HG02970 (cell line): ENCODE measurements around the gene PSMB7.

Source experiments
- ATAC-seq: cut with Tn5 transposase; IDR thresholded peaks from one replicate; pipeline ENCODE4 v1.9.1; 2021; ENCODE audit warnings: mild to moderate bottlenecking, moderate library complexity, moderate number of reproducible peaks; ENCODE audit not compliant: unreplicated experiment, low FRiP score

The PSMB7 gene

DNA sequence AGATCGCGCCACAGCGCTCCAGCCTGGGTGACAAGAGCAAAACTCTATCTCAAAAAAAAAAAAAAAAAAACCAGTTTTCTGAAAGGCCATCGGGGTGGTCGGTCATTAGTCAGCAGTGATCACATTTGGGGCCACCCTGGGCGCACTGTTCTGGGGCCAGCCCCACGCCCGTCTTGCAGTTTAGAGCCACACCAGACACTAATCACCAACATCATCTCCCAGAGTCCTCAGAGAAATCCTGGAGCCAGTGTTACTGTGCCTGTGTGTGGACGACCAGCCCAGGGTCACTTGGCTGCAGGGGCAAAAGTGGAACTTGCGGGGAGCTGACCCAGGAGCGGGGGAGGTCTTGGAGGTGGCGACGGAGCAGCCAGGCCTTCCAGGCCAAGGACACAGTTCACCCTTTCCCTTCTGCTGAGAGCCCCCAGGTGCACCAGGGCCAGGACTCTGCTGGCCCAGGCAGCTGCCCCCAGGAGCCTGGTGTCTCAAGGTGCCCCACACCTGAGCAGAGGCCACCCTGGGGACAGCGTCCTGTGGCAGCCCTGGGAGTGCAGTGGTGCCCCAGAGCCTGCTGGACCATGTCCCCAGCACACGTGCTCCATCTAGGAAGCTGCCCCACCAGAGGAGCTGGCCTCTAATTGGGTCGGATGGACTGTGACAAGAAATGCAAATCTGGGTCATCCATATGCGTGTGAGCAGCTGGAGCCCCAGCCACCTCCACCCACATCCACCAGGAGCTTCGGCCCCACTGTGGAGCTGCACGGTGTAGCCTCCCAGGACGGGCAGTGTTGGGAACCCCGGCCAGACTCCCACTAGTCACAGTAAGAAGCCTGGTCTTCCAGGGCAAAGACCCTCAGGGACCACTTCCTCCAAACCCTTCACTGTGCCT is 106.4 kb downstream of the PSMB7 start:
- no peak for ATAC-seq

DNA sequence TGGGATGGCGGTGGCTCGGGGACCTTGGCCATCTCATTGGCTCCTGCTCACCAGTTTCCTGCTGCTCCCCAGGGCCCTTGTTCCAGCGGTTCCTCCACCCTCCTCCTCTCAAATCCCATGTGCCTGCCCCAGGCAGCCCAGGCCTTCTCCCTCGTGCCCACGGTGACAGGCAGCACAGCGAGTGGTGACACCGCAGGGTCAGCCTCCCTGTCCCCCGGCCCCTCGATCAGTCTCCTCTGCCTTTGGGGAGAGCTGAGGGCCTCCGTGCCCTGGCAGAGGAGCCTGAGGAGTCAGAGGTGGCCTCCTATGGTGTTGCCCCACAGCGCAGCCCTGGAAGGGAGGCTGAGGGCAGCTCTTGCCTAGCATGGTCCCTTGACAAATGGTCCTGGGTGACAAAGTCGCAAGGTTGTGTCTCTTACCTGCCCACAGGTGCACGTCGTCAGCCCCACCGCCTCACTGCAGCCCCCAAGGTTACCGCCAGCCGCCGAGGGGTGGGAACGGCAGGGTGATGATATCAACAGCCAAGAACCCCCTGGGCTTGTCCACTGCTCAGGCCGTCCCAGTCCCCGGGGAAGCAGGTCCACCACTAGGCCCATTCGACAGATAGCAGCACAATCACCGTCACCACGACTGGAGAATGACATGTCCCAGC is 107.7 kb downstream of the PSMB7 start:
- ATAC-seq: no peak

DNA sequence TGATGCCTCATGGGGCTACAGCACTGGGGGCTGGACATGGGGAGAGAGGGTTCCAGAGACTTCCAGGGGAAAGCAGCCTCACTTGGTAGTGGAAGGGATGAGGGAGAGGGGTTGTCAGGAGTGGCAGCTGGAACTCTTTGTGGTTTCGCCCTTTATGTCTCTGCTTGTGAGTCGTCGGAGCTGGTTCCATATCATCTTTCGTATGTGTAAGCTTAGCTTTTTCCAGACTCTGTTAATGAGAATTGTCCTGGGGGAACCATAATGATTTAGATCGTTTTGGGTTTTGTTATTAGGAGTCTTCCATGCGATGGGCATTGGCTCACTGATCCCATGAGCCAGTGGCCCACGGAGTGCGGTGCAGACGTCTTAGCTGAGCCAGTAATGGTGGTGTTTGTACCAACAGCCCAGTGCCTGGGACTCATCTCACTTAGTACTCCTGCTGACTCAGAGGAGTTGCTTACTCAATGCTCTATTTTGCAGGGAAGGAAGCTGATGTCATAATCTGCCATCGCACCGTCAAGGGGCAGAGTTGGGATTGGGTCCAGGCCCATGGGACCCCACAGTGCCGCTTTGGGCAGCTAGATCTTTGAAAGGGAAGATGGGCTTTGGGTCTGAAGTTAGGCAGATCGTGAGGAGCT is 109.0 kb downstream of the PSMB7 start:
- ATAC-seq: no peak

DNA sequence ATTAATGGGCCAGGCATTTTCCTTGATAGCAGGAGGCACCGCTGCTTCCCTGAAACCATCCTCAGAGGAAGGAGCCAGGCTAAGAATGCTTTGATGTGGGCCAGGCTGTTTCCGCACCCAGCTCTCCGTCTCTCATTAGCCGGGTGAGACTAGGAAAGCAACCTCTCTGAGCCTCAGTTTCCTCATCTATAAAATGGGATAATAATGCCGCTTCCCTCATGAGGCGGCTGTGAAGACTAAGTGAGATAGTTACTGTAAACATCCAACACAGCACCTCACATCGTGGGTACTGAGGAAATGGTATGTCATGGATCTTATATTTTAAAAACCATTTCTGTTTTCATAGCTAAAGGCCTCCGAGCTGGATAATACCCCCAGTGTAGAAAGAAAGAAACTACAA is 111.0 kb downstream of the PSMB7 start:
- ATAC-seq: no peak

DNA sequence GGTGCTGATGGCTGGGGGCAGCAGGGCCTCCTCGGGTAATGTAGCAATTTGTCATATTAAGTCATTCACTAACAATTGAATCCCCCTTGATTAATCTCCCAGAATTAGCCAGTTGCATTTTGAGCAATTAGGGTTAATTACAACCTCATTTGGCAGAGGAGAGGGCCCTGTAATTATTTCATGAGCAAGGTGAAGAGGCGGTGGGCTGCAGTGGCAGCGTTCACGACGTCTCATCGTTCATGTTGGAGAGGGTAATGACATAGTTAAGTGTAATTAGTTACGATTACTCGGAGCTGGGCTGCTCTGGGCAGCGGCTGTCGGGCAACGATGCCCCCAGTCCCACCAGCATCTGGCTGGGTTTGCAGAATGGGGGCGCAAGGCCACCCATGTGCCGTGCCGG is 111.5 kb downstream of the PSMB7 start:
- no peak for ATAC-seq
